CD4-positive, alpha-beta T cell treated with Interferon alpha-2 for 1 hour (primary cell): Measurements from ENCODE around the gene ZNF582.
"Not testable (repeated sequence)": the region's sequence is repeated elsewhere in the genome, so short reads cannot be mapped to it uniquely, and the experiment has no call there.

Source experiments
- DNase-seq, 2 donors: peaks; one replicate each; pipeline ENCODE4 v3.0.0-alpha.2; 2020 to 2022

Gene ZNF582

GRCh38 chr19:56350416-56351045, 42.8 kb downstream of the ZNF582 start:
- DNase-seq = peak; percentile 49 to 68

- DNase-seq = no peak
Measured at GRCh38 chr19:56348289-56348877, 45.0 kb downstream of the ZNF582 start.

- no peak for DNase-seq
Measured at GRCh38 chr19:56347163-56347778, 46.1 kb downstream of the ZNF582 start.

GRCh38 chr19:56341948-56342347, 51.4 kb downstream of the ZNF582 start:
- no peak for DNase-seq

GRCh38 chr19:56339031-56339430, 54.3 kb downstream of the ZNF582 start:
- DNase-seq = not testable (repeated sequence)

GRCh38 chr19:56337077-56337476, 56.3 kb downstream of the ZNF582 start:
- not testable (repeated sequence) for DNase-seq

GRCh38 chr19:56335371-56335770, 58.0 kb downstream of the ZNF582 start:
- DNase-seq = not testable (repeated sequence)

GRCh38 chr19:56333506-56333905, 59.8 kb downstream of the ZNF582 start:
- DNase-seq = peak; percentile 52 to 67
